SK-N-SH (cell line): ENCODE results near the gene TMEM269. TPM values are rescaled to one million over a fixed set of nuclear protein-coding genes. Genes with fewer than 3 reads are reported as not detected.

Source experiments
- CTCF ChIA-PET: fragments of 300-600, 350-600 bp; formaldehyde crosslinking; extraction: SDS; loops from one replicate; lab custom pipeline; 2021; lab: Yijun Ruan, JAX
- POLR2A ChIA-PET: fragments of 350-600 bp; sonication (Branson Sonifier 250); formaldehyde crosslinking; extraction: SDS; loops from one replicate; lab custom pipeline; 2020; ENCODE audit warnings: antibody characterized with exemption, inconsistent platforms; lab: Yijun Ruan, JAX
- DNase-seq: peaks from one replicate; pipeline ENCODE4 v3.0.0; 2012
- H2AFZ ChIP-seq: fragments of 200-600 bp; sonication (generic); 2 replicates; pipeline ENCODE4 v1.8.1; 2016; ENCODE audit warnings: antibody characterized with exemption, mild to moderate bottlenecking, low read depth
- H3F3A ChIP-seq: fragments of 200-600 bp; sonication (generic); replicated peaks from 2 replicates; pipeline ENCODE3; 2016; ENCODE audit warnings: antibody characterized with exemption, mild to moderate bottlenecking; ENCODE audit not compliant: insufficient read depth
- H3K27ac ChIP-seq, 2 experiments: fragments of 200-500 bp in 1 of 2; fragments of 200-600 bp in 1 of 2; sonication (Bioruptor generic) in 1 of 2; sonication (generic), shearing (Covaris generic) in 1 of 2; 2 replicates each; pipeline versions ENCODE4 v1.5.1 to v1.6.1; 2014 to 2016; ENCODE audit warnings: low read depth in 2 of 2, inconsistent platforms in 1 of 2, low read length in 1 of 2, mild to moderate bottlenecking in 1 of 2, mixed read lengths in 1 of 2
- H3K27me3 ChIP-seq: fragments of 200-600 bp; sonication (generic), shearing (Covaris generic); 2 replicates; pipeline ENCODE4 v1.6.1; 2016; ENCODE audit warnings: mixed run types; ENCODE audit not compliant: insufficient read depth
- H3K36me3 ChIP-seq, 2 experiments: fragments of 200-500 bp in 1 of 2; fragments of 200-600 bp in 1 of 2; sonication (Bioruptor generic) in 1 of 2; sonication (generic) in 1 of 2; replicated peaks in 1 of 2; 2 replicates each; pipeline versions ENCODE3 to v1.5.1; 2014 to 2016; ENCODE audit warnings: low read length in 1 of 2, mild to moderate bottlenecking in 1 of 2; ENCODE audit not compliant: insufficient read depth in 2 of 2, control insufficient read depth in 1 of 2
- H3K4me1 ChIP-seq, 2 experiments: fragments of 200-500 bp in 1 of 2; fragments of 200-600 bp in 1 of 2; sonication (Bioruptor generic) in 1 of 2; sonication (generic), shearing (Covaris generic) in 1 of 2; 2 replicates each; pipeline versions ENCODE4 v1.5.1 to v1.6.1; 2014 to 2016; ENCODE audit warnings: low read depth in 1 of 2, low read length in 1 of 2, mixed run types in 1 of 2; ENCODE audit not compliant: insufficient read depth in 2 of 2, control insufficient read depth in 1 of 2
- H3K4me2 ChIP-seq: fragments of 200-600 bp; sonication (generic), shearing (Covaris generic); 2 replicates; pipeline ENCODE4 v1.6.1; 2017; ENCODE audit warnings: mixed run types
- H3K4me3 ChIP-seq, 2 experiments: fragments of 200-500 bp in 1 of 2; fragments of 200-600 bp in 1 of 2; sonication (Bioruptor generic) in 1 of 2; sonication (generic), shearing (Covaris generic) in 1 of 2; 2 replicates each; pipeline versions ENCODE4 v1.5.1 to v1.8.1; 2014 to 2016; ENCODE audit warnings: low read depth in 2 of 2, inconsistent platforms in 1 of 2, low read length in 1 of 2, mild to moderate bottlenecking in 1 of 2, mixed read lengths in 1 of 2, moderate library complexity in 1 of 2
- H3K79me2 ChIP-seq: fragments of 200-600 bp; sonication (generic); 2 replicates; pipeline ENCODE4 v1.8.1; 2017; ENCODE audit warnings: mild to moderate bottlenecking; ENCODE audit not compliant: insufficient read depth
- H3K9ac ChIP-seq: fragments of 200-600 bp; sonication (generic); 2 replicates; pipeline ENCODE4 v1.6.1; 2017; ENCODE audit warnings: mixed run types
- H3K9me2 ChIP-seq: fragments of 200-600 bp; sonication (generic); 2 replicates; pipeline ENCODE4 v1.6.1; 2017; ENCODE audit warnings: mixed run types
- H3K9me3 ChIP-seq: fragments of 200-600 bp; sonication (generic); 2 replicates; pipeline ENCODE4 v1.6.1; 2017; ENCODE audit warnings: mixed run types, mild to moderate bottlenecking, moderate library complexity
- H4K20me1 ChIP-seq: fragments of 200-600 bp; sonication (generic); 2 replicates; pipeline ENCODE4 v1.6.1; 2017; ENCODE audit warnings: mild to moderate bottlenecking, mixed run types; ENCODE audit not compliant: insufficient read depth
- ELF1 ChIP-seq: IDR thresholded peaks from 2 replicates; pipeline ENCODE4 v1.4.0; 2012
- EP300 ChIP-seq, 2 experiments: IDR thresholded peaks; 2 replicates each; pipeline versions ENCODE4 v1.4.0 to v1.6.1; 2012; ENCODE audit warnings: borderline replicate concordance in 1 of 2, low read depth in 1 of 2, low read length in 1 of 2
- FOSL2 ChIP-seq: IDR thresholded peaks from 2 replicates; pipeline ENCODE4 v1.4.0; 2012; ENCODE audit warnings: low read depth, mild to moderate bottlenecking, moderate library complexity, borderline replicate concordance
- GATA2 ChIP-seq: sonication (generic); formaldehyde crosslinking; IDR thresholded peaks from 2 replicates; pipeline ENCODE4 v1.5.0; 2020; ENCODE audit warnings: mild to moderate bottlenecking, missing genetic modification reagents
- MXI1 ChIP-seq: IDR thresholded peaks from 2 replicates; pipeline ENCODE4 v1.6.1; 2012; ENCODE audit warnings: mild to moderate bottlenecking, low read depth, low read length, improper control_type of control experiment
- TCF12 ChIP-seq: IDR thresholded peaks from 2 replicates; pipeline ENCODE4 v1.4.0; 2012
- WGBS: methylation state at CpG from one replicate; pipeline ENCODE4 v1.1.6; 2017; ENCODE audit warnings: low lambda C conversion rate; 5-methylcytosine and 5-hydroxymethylcytosine counted together
- polyA plus RNA-seq, 3 experiments: library from polyadenylated mRNA; depleted of rRNA; stranded (reverse); fragments of >200 nt; gene quantifications; 2 replicates each; pipeline ENCODE4 v1.2.3, GENCODE V29; 2012

The TMEM269 gene
- polyA plus RNA-seq, 1 of the 3 experiments (the other 2 are of a cell fraction): 0.05 TPM

GRCh38 chr1:42824481-42825035 lies 39.8 kb downstream of the TMEM269 start:
- H3K4me3 ChIP-seq: no peak overlapping the region
- WGBS: 99% methylated on average over 4 of the region's 4 CpGs
- H3K9ac ChIP-seq: no peak overlapping the region
- H3K9me2 ChIP-seq: no peaks in the 10 kb centered on the region
- POLR2A ChIA-PET: interaction anchor here (0.6 kb wide), 1 partner anchor 26 kb away, joined by 4 read pairs; no protein-coding TSS in a partner anchor
- TF ChIP-seq ELF1 (no peak), FOSL2 (no peak), GATA2 (CRISPR knock-in tag) (no peak), TCF12 (no peak)
- no peaks in the 10 kb centered on the region for H3K9me3 ChIP-seq
- H3K4me1 ChIP-seq: peaks cover 19 to 20% of the 10 kb centered on the region in 2 experiments; a peak in 3 of 4 replicates
- no peak overlapping the region for H2AFZ ChIP-seq
- no peak overlapping the region for H3K27ac ChIP-seq
- no peaks in the 10 kb centered on the region; the same call in 1 of the 2 replicates for H4K20me1 ChIP-seq
- H3K79me2 ChIP-seq: peaks cover 12% of the 10 kb centered on the region; the same call in 1 of the 2 replicates
- no peaks in the 10 kb centered on the region for H3K27me3 ChIP-seq
- no peak overlapping the region for H3K4me2 ChIP-seq
- H3F3A ChIP-seq: peaks cover 5% of the 10 kb centered on the region
- CTCF ChIA-PET: interaction anchor here (1.2 to 2.3 kb wide), 2 partner anchors 22 to 249 kb away, joined by 4 to 9 read pairs; partner anchors contain the start of gene ZNF691
- H3K36me3 ChIP-seq: peaks cover 0 to 4% of the 10 kb centered on the region in 2 experiments
- DNase-seq: no peak

GRCh38 chr1:42825036-42825851 lies 40.5 kb downstream of the TMEM269 start:
- H3K9me3 ChIP-seq: no peaks in the 10 kb centered on the region
- no peaks in the 10 kb centered on the region; the same call in 1 of the 2 replicates for H4K20me1 ChIP-seq
- POLR2A ChIA-PET: no interaction called here
- H3K9ac ChIP-seq: no peak overlapping the region
- no peak overlapping the region for H3K4me2 ChIP-seq
- H2AFZ ChIP-seq: no peak overlapping the region
- WGBS: 96% methylated on average over 10 of the region's 10 CpGs
- CTCF ChIA-PET: interaction anchor here (1.2 to 2.3 kb wide), 2 partner anchors 21 to 248 kb away, joined by 4 to 9 read pairs; partner anchors contain the start of gene ZNF691
- H3K79me2 ChIP-seq: peaks cover 5% of the 10 kb centered on the region; the same call in 1 of the 2 replicates
- peaks cover 19 to 20% of the 10 kb centered on the region in 2 experiments; a peak in 3 of 4 replicates for H3K4me1 ChIP-seq
- H3K36me3 ChIP-seq: peaks cover 0 to 4% of the 10 kb centered on the region in 2 experiments
- H3K9me2 ChIP-seq: no peaks in the 10 kb centered on the region
- H3K27me3 ChIP-seq: no peaks in the 10 kb centered on the region
- peaks cover 5% of the 10 kb centered on the region for H3F3A ChIP-seq
- H3K27ac ChIP-seq: no peak overlapping the region
- peak; percentile 20 for DNase-seq
- no peak for TF ChIP-seq EP300 (IDR thresholded peaks at IDR 0.05; ENCODE audit: borderline replicate concordance in 1 of 2, low read depth in 1 of 2, low read length in 1 of 2)
- no peak for TF ChIP-seq MXI1
- no peak overlapping the region for H3K4me3 ChIP-seq

- POLR2A ChIA-PET: no interaction called here
- H3K9ac ChIP-seq: no peak overlapping the region
- CTCF ChIA-PET: interaction anchor here (1.9 kb wide), 1 partner anchor 17 kb away, joined by 4 read pairs; no protein-coding TSS in a partner anchor
- H3K36me3 ChIP-seq: peaks cover 0 to 4% of the 10 kb centered on the region in 2 experiments
- peaks cover 0 to 6% of the 10 kb centered on the region in 2 experiments; a peak in 1 of 4 replicates for H3K4me1 ChIP-seq
- no peaks in the 10 kb centered on the region for H3F3A ChIP-seq
- no peak for TF ChIP-seq EP300 (IDR thresholded peaks at IDR 0.05; ENCODE audit: borderline replicate concordance in 1 of 2, low read depth in 1 of 2, low read length in 1 of 2)
- no peak for TF ChIP-seq FOSL2
- no peak overlapping the region for H2AFZ ChIP-seq
- no peak overlapping the region for H3K4me3 ChIP-seq
- H3K27ac ChIP-seq: no peak overlapping the region
- H3K79me2 ChIP-seq: no peaks in the 10 kb centered on the region
- WGBS: 95% methylated on average over 16 of the region's 17 CpGs
- no peaks in the 10 kb centered on the region for H3K9me2 ChIP-seq
- no peaks in the 10 kb centered on the region for H3K27me3 ChIP-seq
- no peak overlapping the region for H3K4me2 ChIP-seq
- no peaks in the 10 kb centered on the region for H4K20me1 ChIP-seq
- H3K9me3 ChIP-seq: no peaks in the 10 kb centered on the region
- DNase-seq: no peak
These were observed 45.8 kb downstream of the TMEM269 start for GRCh38 chr1:42830631-42831030.
